HEK293 (cell line): ENCODE measurements around the gene ACVRL1.

ENCODE experiments used
- CTCF ChIA-PET: fragments of 350-600 bp; formaldehyde crosslinking; extraction: SDS; loops from one replicate; lab custom pipeline; 2021; ENCODE audit warnings: antibody characterized with exemption; lab: Yijun Ruan, JAX
- POLR2A ChIA-PET: fragments of 300-600 bp; formaldehyde crosslinking; extraction: SDS; loops from one replicate; lab custom pipeline; 2020; ENCODE audit warnings: antibody characterized with exemption, inconsistent platforms; lab: Yijun Ruan, JAX
- H3K27ac ChIP-seq: fragments of 200-500 bp; sonication (Bioruptor generic); 2 replicates; pipeline ENCODE4 v1.5.1; 2014; ENCODE audit warnings: low read depth, low read length, control low read depth, inconsistent platforms; ENCODE audit errors: extremely low read depth
- H3K36me3 ChIP-seq, 2 experiments: fragments of 200-500 bp in 1 of 2; sonication (Bioruptor generic) in 1 of 2; 1 replicate in 1 of 2; 2 replicates in 1 of 2; pipeline ENCODE4 v1.5.1; 2014 to 2017; ENCODE audit warnings: inconsistent platforms in 2 of 2, low read length in 2 of 2; ENCODE audit not compliant: control insufficient read depth in 2 of 2, insufficient read depth in 1 of 2
- H3K4me1 ChIP-seq: fragments of 200-500 bp; sonication (Bioruptor generic); 2 replicates; pipeline ENCODE4 v1.5.1; 2014; ENCODE audit warnings: mild to moderate bottlenecking, low read length, inconsistent platforms; ENCODE audit not compliant: control insufficient read depth, insufficient read depth
- H3K4me3 ChIP-seq: 2 replicates; pipeline ENCODE4 v1.5.1; 2011; ENCODE audit warnings: low read depth, mild to moderate bottlenecking, control low read depth, low read length, moderate library complexity
- H3K9me3 ChIP-seq: fragments of 200-500 bp; sonication (Bioruptor generic); 2 replicates; pipeline ENCODE4 v1.5.1; 2014; ENCODE audit warnings: low read depth, low read length, inconsistent platforms; ENCODE audit not compliant: control insufficient read depth, insufficient read depth
- EGR2 ChIP-seq: fragments of 450-650 bp; formaldehyde crosslinking; IDR thresholded peaks from 2 replicates; pipeline ENCODE4 v1.5.1; 2016; ENCODE audit warnings: low read depth, missing biosample characterization, missing genetic modification characterization
- KLF9 ChIP-seq: fragments of 450-650 bp; formaldehyde crosslinking; IDR thresholded peaks from 2 replicates; pipeline ENCODE4 v1.5.1; 2016; ENCODE audit warnings: missing biosample characterization, missing genetic modification characterization, low read depth
- OSR2 ChIP-seq: fragments of 450-650 bp; formaldehyde crosslinking; IDR thresholded peaks from 2 replicates; pipeline ENCODE4 v1.5.1; 2016; ENCODE audit warnings: missing biosample characterization, missing genetic modification characterization
- PRDM1 ChIP-seq: fragments of 450-650 bp; formaldehyde crosslinking; IDR thresholded peaks from 2 replicates; pipeline ENCODE4; 2016; ENCODE audit warnings: missing biosample characterization, missing genetic modification characterization
- ZBTB20 ChIP-seq: fragments of 450-650 bp; formaldehyde crosslinking; IDR thresholded peaks from 2 replicates; pipeline ENCODE4 v1.5.1; 2016; ENCODE audit warnings: missing biosample characterization, missing genetic modification characterization
- ZBTB8A ChIP-seq: fragments of 450-650 bp; formaldehyde crosslinking; IDR thresholded peaks from 2 replicates; pipeline ENCODE4 v1.5.1; 2016; ENCODE audit warnings: missing biosample characterization, missing genetic modification characterization
- ZFHX2 ChIP-seq: fragments of 450-650 bp; formaldehyde crosslinking; conservative IDR thresholded peaks from 2 replicates; pipeline ENCODE4 v1.5.1; 2016; ENCODE audit warnings: missing biosample characterization, missing genetic modification characterization
- ZFP41 ChIP-seq: fragments of 450-650 bp; formaldehyde crosslinking; IDR thresholded peaks from 2 replicates; pipeline ENCODE4 v1.5.1; 2016; ENCODE audit warnings: missing biosample characterization, missing genetic modification characterization, borderline replicate concordance
- ZIC2 ChIP-seq: fragments of 450-650 bp; formaldehyde crosslinking; IDR thresholded peaks from 2 replicates; pipeline ENCODE4 v1.5.1; 2016; ENCODE audit warnings: missing biosample characterization, missing genetic modification characterization
- ZNF112 ChIP-seq: fragments of 450-650 bp; formaldehyde crosslinking; IDR thresholded peaks from 2 replicates; pipeline ENCODE4 v1.5.0; 2017; ENCODE audit warnings: missing biosample characterization, missing genetic modification characterization
- ZNF174 ChIP-seq: fragments of 450-650 bp; formaldehyde crosslinking; IDR thresholded peaks from 2 replicates; pipeline ENCODE4 v1.5.0; 2017; ENCODE audit warnings: missing biosample characterization, mild to moderate bottlenecking, missing genetic modification characterization
- ZNF214 ChIP-seq: fragments of 450-650 bp; formaldehyde crosslinking; IDR thresholded peaks from 2 replicates; pipeline ENCODE4 v1.5.1; 2017; ENCODE audit warnings: missing biosample characterization, mild to moderate bottlenecking, missing genetic modification characterization, borderline replicate concordance
- ZNF221 ChIP-seq: fragments of 450-650 bp; formaldehyde crosslinking; IDR thresholded peaks from 2 replicates; pipeline ENCODE4 v1.5.1; 2017; ENCODE audit warnings: missing biosample characterization, missing genetic modification characterization, borderline replicate concordance
- ZNF223 ChIP-seq: fragments of 450-650 bp; formaldehyde crosslinking; IDR thresholded peaks from 2 replicates; pipeline ENCODE4 v1.5.1; 2016; ENCODE audit warnings: missing biosample characterization, missing genetic modification characterization
- ZNF311 ChIP-seq: fragments of 450-650 bp; formaldehyde crosslinking; IDR thresholded peaks from 2 replicates; pipeline ENCODE4 v1.5.1; 2017; ENCODE audit warnings: missing biosample characterization, missing genetic modification characterization, borderline replicate concordance
- ZNF335 ChIP-seq: fragments of 450-650 bp; formaldehyde crosslinking; conservative IDR thresholded peaks from 2 replicates; pipeline ENCODE4 v1.5.1; 2016; ENCODE audit warnings: missing biosample characterization, missing genetic modification characterization
- ZNF366 ChIP-seq: fragments of 450-650 bp; formaldehyde crosslinking; conservative IDR thresholded peaks from 2 replicates; pipeline ENCODE4 v1.5.1; 2016; ENCODE audit warnings: missing biosample characterization, missing genetic modification characterization
- ZNF426 ChIP-seq: fragments of 450-650 bp; formaldehyde crosslinking; IDR thresholded peaks from 2 replicates; pipeline ENCODE4 v1.5.1; 2017; ENCODE audit warnings: missing biosample characterization, missing genetic modification characterization, mild to moderate bottlenecking, inconsistent platforms, moderate library complexity
- ZNF600 ChIP-seq: fragments of 450-650 bp; formaldehyde crosslinking; IDR thresholded peaks from 2 replicates; pipeline ENCODE4 v1.5.1; 2016; ENCODE audit warnings: missing biosample characterization, missing genetic modification characterization
- ZNF658 ChIP-seq: fragments of 450-650 bp; formaldehyde crosslinking; IDR thresholded peaks from 2 replicates; pipeline ENCODE4; 2016; ENCODE audit warnings: missing biosample characterization, missing genetic modification characterization
- ZNF830 ChIP-seq: fragments of 450-650 bp; IDR thresholded peaks from 2 replicates; pipeline ENCODE4 v1.5.0; 2018; ENCODE audit warnings: missing biosample characterization, missing genetic modification characterization, low read depth, mild to moderate bottlenecking, moderate library complexity
- ZSCAN23 ChIP-seq: fragments of 450-650 bp; formaldehyde crosslinking; IDR thresholded peaks from 2 replicates; pipeline ENCODE4 v1.5.1; 2016; ENCODE audit warnings: missing biosample characterization, missing genetic modification characterization
- ZSCAN30 ChIP-seq: fragments of 450-650 bp; IDR thresholded peaks from 2 replicates; pipeline ENCODE4 v1.5.1; 2018; ENCODE audit warnings: missing biosample characterization, mild to moderate bottlenecking, missing genetic modification characterization, moderate library complexity
- TF ChIP-seq, protein P1 (sequence below): fragments of 450-650 bp; formaldehyde crosslinking; IDR thresholded peaks from 2 replicates; pipeline ENCODE4 v1.5.1; 2016; ENCODE audit warnings: missing biosample characterization, missing genetic modification characterization
- TF ChIP-seq, protein P2 (sequence below): fragments of 450-650 bp; formaldehyde crosslinking; IDR thresholded peaks from 2 replicates; pipeline ENCODE4 v1.5.1; 2016; ENCODE audit warnings: missing biosample characterization, missing genetic modification characterization
- TF ChIP-seq, protein P3 (sequence below): fragments of 450-650 bp; formaldehyde crosslinking; IDR thresholded peaks from 2 replicates; pipeline ENCODE4 v1.5.1; 2017; ENCODE audit warnings: missing biosample characterization, missing genetic modification characterization
- TF ChIP-seq, protein P4 (sequence below): fragments of 450-650 bp; formaldehyde crosslinking; IDR thresholded peaks from 2 replicates; pipeline ENCODE4 v1.5.1; 2016; ENCODE audit warnings: missing biosample characterization, missing genetic modification characterization

Gene ACVRL1

DNA sequence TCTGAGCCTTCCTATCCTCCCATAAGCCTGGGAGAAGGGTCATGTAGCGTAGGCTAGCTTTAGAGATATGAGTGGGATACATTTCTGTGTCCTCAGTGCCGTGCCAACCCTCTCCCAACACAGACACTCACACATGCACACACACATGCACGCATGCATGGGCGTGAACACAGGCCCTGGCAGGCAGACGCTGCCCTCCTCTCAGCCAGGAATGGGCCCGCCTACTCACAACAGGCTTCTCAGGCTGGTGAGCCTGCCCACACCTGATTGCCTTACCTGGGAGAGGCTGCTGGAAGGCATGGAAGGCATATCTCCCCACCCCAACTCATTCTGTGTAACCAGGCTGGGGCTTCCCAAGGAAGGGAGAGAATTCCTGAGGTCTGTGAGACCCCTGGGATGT is 31.4 kb downstream of the ACVRL1 start:
- ChIA-PET POLR2A (no interaction called here), CTCF (interaction anchor here (0.7 to 2.2 kb wide), 2 partner anchors 16 to 24 kb away, joined by 3 to 5 read pairs; no protein-coding TSS in a partner anchor)
- no peak overlapping the region for H3K4me3 ChIP-seq
- TF ChIP-seq ZFHX2 (tag by site-specific recombination) (peak; percentile 84), ZNF311 (tag by site-specific recombination) (no peak), ZNF223 (tag by site-specific recombination) (no peak), EGR2 (peak; percentile 65)
- no peaks in the 10 kb centered on the region for H3K36me3 ChIP-seq
- peaks cover 13% of the 10 kb centered on the region for H3K4me1 ChIP-seq
- H3K27ac ChIP-seq: no peak overlapping the region
- no peaks in the 10 kb centered on the region for H3K9me3 ChIP-seq

DNA sequence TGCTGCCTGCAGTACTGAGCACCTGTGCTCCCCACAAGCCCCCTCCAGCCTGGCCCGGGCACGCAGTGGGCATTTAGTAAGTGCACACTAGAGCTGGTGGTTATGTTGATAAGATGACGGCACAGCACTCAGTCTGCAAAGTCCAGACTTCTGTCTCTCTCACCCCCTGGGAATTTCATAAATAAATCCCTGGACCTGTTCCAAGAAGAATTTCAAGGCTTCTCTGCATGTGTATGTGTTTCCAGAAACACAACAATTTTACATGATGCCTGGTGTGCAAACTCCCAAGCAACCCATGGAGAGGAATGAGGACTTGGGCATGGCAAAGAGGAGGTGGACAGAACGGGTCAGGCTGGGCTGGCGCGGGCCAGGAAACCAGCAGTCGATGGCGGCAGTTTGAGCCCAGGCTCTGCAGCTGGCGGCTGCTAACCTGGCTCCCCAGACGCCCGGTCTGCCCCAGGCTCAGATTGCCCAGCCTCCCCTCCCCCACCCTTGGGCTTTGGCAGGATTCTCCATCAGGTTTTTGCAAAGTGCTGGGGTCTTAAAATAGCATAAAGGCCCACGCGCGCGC is 33.8 kb downstream of the ACVRL1 start:
- H3K36me3 ChIP-seq: no peaks in the 10 kb centered on the region
- peaks cover 13% of the 10 kb centered on the region for H3K4me1 ChIP-seq
- POLR2A ChIA-PET: interaction anchor here (0.5 kb wide), 1 partner anchor 1187 kb away, joined by 5 read pairs; no protein-coding TSS in a partner anchor
- no peak overlapping the region for H3K27ac ChIP-seq
- no peaks in the 10 kb centered on the region for H3K9me3 ChIP-seq
- CTCF ChIA-PET: interaction anchor here (0.6 kb wide), 1 partner anchor 115 kb away, joined by 3 read pairs; no protein-coding TSS in a partner anchor
- H3K4me3 ChIP-seq: no peak overlapping the region
- TF ChIP-seq ZNF214 (no peak), ZSCAN23 (tag by site-specific recombination) (no peak), ZNF600 (tag by site-specific recombination) (peak; percentile 88), ZNF174 (no peak), PRDM1 (no peak), ZSCAN30 (tag by site-specific recombination) (no peak), ZNF658 (tag by site-specific recombination) (no peak), ZIC2 (tag by site-specific recombination) (peak; percentile 61), ZNF112 (no peak), ZNF830 (tag by site-specific recombination) (no peak), ZNF426 (tag by site-specific recombination) (no peak), ZNF366 (no peak), KLF9 (tag by site-specific recombination) (no peak), EGR2 (no peak), ZNF221 (no peak), ZBTB8A (0 out of 2 replicates have a peak, but pooled peaks have one; percentile 28), ZNF335 (tag by site-specific recombination) (peak; percentile 26; the same call in 1 of the 2 replicates), ZFP41 (no peak), ZBTB20 (tag by site-specific recombination) (0 out of 2 replicates have a peak, but pooled peaks have one; percentile 15), OSR2 (no peak)
- TF ChIP-seq, protein P1, sequence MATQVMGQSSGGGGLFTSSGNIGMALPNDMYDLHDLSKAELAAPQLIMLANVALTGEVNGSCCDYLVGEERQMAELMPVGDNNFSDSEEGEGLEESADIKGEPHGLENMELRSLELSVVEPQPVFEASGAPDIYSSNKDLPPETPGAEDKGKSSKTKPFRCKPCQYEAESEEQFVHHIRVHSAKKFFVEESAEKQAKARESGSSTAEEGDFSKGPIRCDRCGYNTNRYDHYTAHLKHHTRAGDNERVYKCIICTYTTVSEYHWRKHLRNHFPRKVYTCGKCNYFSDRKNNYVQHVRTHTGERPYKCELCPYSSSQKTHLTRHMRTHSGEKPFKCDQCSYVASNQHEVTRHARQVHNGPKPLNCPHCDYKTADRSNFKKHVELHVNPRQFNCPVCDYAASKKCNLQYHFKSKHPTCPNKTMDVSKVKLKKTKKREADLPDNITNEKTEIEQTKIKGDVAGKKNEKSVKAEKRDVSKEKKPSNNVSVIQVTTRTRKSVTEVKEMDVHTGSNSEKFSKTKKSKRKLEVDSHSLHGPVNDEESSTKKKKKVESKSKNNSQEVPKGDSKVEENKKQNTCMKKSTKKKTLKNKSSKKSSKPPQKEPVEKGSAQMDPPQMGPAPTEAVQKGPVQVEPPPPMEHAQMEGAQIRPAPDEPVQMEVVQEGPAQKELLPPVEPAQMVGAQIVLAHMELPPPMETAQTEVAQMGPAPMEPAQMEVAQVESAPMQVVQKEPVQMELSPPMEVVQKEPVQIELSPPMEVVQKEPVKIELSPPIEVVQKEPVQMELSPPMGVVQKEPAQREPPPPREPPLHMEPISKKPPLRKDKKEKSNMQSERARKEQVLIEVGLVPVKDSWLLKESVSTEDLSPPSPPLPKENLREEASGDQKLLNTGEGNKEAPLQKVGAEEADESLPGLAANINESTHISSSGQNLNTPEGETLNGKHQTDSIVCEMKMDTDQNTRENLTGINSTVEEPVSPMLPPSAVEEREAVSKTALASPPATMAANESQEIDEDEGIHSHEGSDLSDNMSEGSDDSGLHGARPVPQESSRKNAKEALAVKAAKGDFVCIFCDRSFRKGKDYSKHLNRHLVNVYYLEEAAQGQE (tag by site-specific recombination): no peak
- TF ChIP-seq, protein P2, sequence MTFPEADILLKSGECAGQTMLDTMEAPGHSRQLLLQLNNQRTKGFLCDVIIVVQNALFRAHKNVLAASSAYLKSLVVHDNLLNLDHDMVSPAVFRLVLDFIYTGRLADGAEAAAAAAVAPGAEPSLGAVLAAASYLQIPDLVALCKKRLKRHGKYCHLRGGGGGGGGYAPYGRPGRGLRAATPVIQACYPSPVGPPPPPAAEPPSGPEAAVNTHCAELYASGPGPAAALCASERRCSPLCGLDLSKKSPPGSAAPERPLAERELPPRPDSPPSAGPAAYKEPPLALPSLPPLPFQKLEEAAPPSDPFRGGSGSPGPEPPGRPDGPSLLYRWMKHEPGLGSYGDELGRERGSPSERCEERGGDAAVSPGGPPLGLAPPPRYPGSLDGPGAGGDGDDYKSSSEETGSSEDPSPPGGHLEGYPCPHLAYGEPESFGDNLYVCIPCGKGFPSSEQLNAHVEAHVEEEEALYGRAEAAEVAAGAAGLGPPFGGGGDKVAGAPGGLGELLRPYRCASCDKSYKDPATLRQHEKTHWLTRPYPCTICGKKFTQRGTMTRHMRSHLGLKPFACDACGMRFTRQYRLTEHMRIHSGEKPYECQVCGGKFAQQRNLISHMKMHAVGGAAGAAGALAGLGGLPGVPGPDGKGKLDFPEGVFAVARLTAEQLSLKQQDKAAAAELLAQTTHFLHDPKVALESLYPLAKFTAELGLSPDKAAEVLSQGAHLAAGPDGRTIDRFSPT (tag by site-specific recombination): peak; percentile 78; the same call in 1 of the 2 replicates
- TF ChIP-seq, protein P3, sequence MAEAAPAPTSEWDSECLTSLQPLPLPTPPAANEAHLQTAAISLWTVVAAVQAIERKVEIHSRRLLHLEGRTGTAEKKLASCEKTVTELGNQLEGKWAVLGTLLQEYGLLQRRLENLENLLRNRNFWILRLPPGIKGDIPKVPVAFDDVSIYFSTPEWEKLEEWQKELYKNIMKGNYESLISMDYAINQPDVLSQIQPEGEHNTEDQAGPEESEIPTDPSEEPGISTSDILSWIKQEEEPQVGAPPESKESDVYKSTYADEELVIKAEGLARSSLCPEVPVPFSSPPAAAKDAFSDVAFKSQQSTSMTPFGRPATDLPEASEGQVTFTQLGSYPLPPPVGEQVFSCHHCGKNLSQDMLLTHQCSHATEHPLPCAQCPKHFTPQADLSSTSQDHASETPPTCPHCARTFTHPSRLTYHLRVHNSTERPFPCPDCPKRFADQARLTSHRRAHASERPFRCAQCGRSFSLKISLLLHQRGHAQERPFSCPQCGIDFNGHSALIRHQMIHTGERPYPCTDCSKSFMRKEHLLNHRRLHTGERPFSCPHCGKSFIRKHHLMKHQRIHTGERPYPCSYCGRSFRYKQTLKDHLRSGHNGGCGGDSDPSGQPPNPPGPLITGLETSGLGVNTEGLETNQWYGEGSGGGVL (tag by site-specific recombination): no peak
- TF ChIP-seq, protein P4, sequence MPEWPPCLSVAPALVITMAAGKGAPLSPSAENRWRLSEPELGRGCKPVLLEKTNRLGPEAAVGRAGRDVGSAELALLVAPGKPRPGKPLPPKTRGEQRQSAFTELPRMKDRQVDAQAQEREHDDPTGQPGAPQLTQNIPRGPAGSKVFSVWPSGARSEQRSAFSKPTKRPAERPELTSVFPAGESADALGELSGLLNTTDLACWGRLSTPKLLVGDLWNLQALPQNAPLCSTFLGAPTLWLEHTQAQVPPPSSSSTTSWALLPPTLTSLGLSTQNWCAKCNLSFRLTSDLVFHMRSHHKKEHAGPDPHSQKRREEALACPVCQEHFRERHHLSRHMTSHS: no peak
